Mesendoderm (in vitro differentiated cells): ENCODE measurements around the gene MS4A18.
"Not testable (repeated sequence)": the region's sequence is repeated elsewhere in the genome, so short reads cannot be mapped to it uniquely, and the experiment has no call there.

ENCODE experiments used
- DNase-seq: peaks from one replicate; pipeline ENCODE4 v3.0.0; 2013
- H2AK5ac ChIP-seq: 2 replicates; pipeline ENCODE4 v1.6.1; 2013; ENCODE audit warnings: low read length, inconsistent platforms
- H2BK120ac ChIP-seq: 2 replicates; pipeline ENCODE4 v1.6.1; 2013; ENCODE audit warnings: low read depth, mild to moderate bottlenecking, low read length, moderate library complexity, mixed read lengths
- H2BK15ac ChIP-seq: replicated peaks from 2 replicates; pipeline ENCODE4 v1.6.1; 2013; ENCODE audit warnings: low read depth, mild to moderate bottlenecking, moderate library complexity
- H2BK5ac ChIP-seq: 2 replicates; pipeline ENCODE4 v1.6.1; 2013; ENCODE audit warnings: low read length, inconsistent platforms
- H3K18ac ChIP-seq: 2 replicates; pipeline ENCODE4 v1.6.1; 2013; ENCODE audit warnings: mild to moderate bottlenecking, low read length, mixed read lengths
- H3K23ac ChIP-seq: one replicate; pipeline ENCODE4 v1.6.1; 2013; ENCODE audit warnings: low read length
- H3K27ac ChIP-seq: 2 replicates; pipeline ENCODE4 v1.5.1; 2013; ENCODE audit warnings: low read depth, mild to moderate bottlenecking, inconsistent platforms, low read length, moderate library complexity
- H3K27me3 ChIP-seq: 2 replicates; pipeline ENCODE4 v1.6.1; 2013; ENCODE audit warnings: low read length, control low read depth, mild to moderate bottlenecking, inconsistent platforms; ENCODE audit not compliant: insufficient read depth, poor library complexity
- H3K36me3 ChIP-seq: 2 replicates; pipeline ENCODE4 v1.6.1; 2013; ENCODE audit warnings: low read length, inconsistent platforms; ENCODE audit not compliant: control insufficient read depth, insufficient read depth
- H3K4ac ChIP-seq: one replicate; pipeline ENCODE4 v1.6.1; 2013; ENCODE audit warnings: low read depth, mild to moderate bottlenecking, low read length, moderate library complexity
- H3K4me1 ChIP-seq: 2 replicates; pipeline ENCODE4 v1.6.1; 2013; ENCODE audit warnings: low read depth, low read length, inconsistent platforms; ENCODE audit not compliant: control insufficient read depth
- H3K4me2 ChIP-seq: 2 replicates; pipeline ENCODE4 v1.6.1; 2013; ENCODE audit warnings: low read length
- H3K4me3 ChIP-seq: 2 replicates; pipeline ENCODE4 v1.5.1; 2013; ENCODE audit warnings: mild to moderate bottlenecking, low read length
- H3K56ac ChIP-seq: one replicate; pipeline ENCODE4 v1.6.1; 2013; ENCODE audit warnings: low read length
- H3K79me1 ChIP-seq: 2 replicates; pipeline ENCODE4 v1.6.1; 2013; ENCODE audit warnings: low read length, inconsistent platforms
- H3K79me2 ChIP-seq: 2 replicates; pipeline ENCODE4 v1.6.1; 2013; ENCODE audit warnings: mild to moderate bottlenecking, low read length; ENCODE audit not compliant: control insufficient read depth, insufficient read depth
- H3K9ac ChIP-seq: 2 replicates; pipeline ENCODE4 v1.6.1; 2013; ENCODE audit warnings: low read length, inconsistent platforms
- H4K5ac ChIP-seq: one replicate; pipeline ENCODE4 v1.6.1; 2013; ENCODE audit warnings: low read length
- H4K8ac ChIP-seq: one replicate; pipeline ENCODE4 v1.6.1; 2013; ENCODE audit warnings: low read depth, mild to moderate bottlenecking, control low read depth, low read length, moderate library complexity
- whole genome bisulfite sequencing: extraction: QIAGEN DNeasy Blood & Tissue Kit; methylation state at CpG from one replicate; pipeline ENCODE4 v1.1.7; 2013; ENCODE audit warnings: low lambda C conversion rate, missing lambda C conversion rate; ENCODE audit not compliant: insufficient coverage; ENCODE audit errors: extremely low coverage; 5-methylcytosine and 5-hydroxymethylcytosine counted together

MS4A18 gene

DNA sequence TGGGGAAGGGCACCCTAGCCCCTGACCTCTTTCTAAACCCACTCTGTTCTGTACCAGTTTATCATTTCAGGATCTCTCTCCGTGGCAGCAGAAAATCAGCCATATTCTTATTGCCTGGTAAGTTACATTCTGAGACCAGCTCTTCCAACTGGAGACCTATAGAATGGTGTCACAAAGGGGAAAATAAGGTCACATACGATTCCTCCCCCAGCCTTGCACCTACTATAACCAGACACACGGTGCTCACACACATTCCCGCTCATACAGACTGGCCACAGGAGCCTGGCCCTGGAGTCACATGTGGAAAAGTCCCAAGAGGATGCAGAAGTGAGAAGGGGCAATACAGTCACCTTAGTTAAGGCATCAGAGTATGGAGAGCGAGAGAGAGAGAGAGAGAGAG, 17.6 kb upstream of the MS4A18 start:
- Histone ChIP-seq H3K4me2 (no peak overlapping the region), H2BK120ac (no peak overlapping the region)
- WGBS: no CpG with 5 or more reads among the region's 5 CpGs

DNA sequence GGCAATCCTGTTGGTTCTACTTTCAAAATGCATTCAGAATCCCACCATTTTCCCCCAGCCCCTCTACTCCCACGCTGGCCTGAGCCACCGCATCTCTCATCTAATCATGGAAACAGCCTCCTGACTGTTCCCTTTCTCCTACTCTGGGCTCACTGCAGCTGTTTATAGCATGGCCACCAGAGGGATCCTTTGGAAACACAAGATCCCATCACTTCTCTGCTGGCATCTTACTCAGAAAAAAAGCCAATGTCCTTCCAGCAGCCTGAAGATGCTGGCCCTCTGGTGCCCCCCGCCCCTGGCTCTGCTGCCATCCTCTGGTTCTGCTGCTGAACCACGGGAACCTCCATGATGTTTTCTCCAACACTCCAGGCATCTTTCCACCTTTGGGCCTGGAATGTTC, 14.0 kb upstream of the MS4A18 start:
- Histone ChIP-seq H3K9ac (no peak overlapping the region), H3K56ac (no peak overlapping the region), H2AK5ac (no peak overlapping the region), H3K36me3 (no peaks in the 10 kb centered on the region), H2BK15ac (no peak overlapping the region), H3K4ac (no peak overlapping the region), H2BK120ac (no peak overlapping the region), H3K4me2 (no peak overlapping the region), H3K4me1 (no peaks in the 10 kb centered on the region), H4K8ac (no peak overlapping the region), H2BK5ac (no peak overlapping the region), H4K5ac (no peak overlapping the region), H3K79me1 (no peaks in the 10 kb centered on the region), H3K27ac (no peak overlapping the region), H3K79me2 (no peaks in the 10 kb centered on the region), H3K4me3 (no peak overlapping the region), H3K18ac (no peak overlapping the region), H3K23ac (no peak overlapping the region), H3K27me3 (no peaks in the 10 kb centered on the region)
- DNase-seq: peak; percentile 79
- no CpG with 5 or more reads among the region's 4 CpGs for WGBS

More for the DNA sequence above, 17.6 kb upstream of the MS4A18 start:
- H3K9ac ChIP-seq: no peak overlapping the region
- no peak overlapping the region for H2BK5ac ChIP-seq
- H3K56ac ChIP-seq: no peak overlapping the region
- H2BK15ac ChIP-seq: no peak overlapping the region
- no peaks in the 10 kb centered on the region for H3K79me1 ChIP-seq
- no peak overlapping the region for H3K27ac ChIP-seq
- no peak overlapping the region for H3K18ac ChIP-seq
- no peak overlapping the region for H4K8ac ChIP-seq
- no peaks in the 10 kb centered on the region for H3K36me3 ChIP-seq
- DNase-seq: no peak
- no peaks in the 10 kb centered on the region for H3K79me2 ChIP-seq
- H4K5ac ChIP-seq: no peak overlapping the region
- H3K4me1 ChIP-seq: no peaks in the 10 kb centered on the region
- no peak overlapping the region for H2AK5ac ChIP-seq
- H3K23ac ChIP-seq: no peak overlapping the region
- H3K4me3 ChIP-seq: no peak overlapping the region
- H3K27me3 ChIP-seq: no peaks in the 10 kb centered on the region
- no peak overlapping the region for H3K4ac ChIP-seq

DNA sequence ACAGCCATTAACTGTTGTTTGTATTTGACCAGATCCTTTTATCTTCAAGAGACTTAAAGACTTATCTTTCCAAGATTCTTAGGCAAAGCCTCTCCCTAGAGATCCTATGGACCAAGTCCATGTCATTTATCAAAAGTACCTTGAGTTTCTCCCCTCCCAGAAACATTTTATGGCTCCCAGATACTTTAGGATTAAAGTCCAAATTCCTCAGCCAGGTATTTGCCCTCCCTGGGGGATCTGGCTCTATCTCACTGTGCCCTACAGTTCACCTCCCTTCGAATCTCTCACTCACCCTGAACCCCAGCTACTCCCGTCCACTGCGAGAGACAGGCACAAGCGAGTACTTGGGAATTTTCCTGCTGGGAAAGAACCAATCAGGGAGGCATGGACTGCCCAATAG, 13.2 kb upstream of the MS4A18 start:
- H3K4me2 ChIP-seq: no peak overlapping the region
- no peak overlapping the region for H3K4ac ChIP-seq
- H4K8ac ChIP-seq: no peak overlapping the region
- no peak overlapping the region for H3K4me3 ChIP-seq
- no peak overlapping the region for H2AK5ac ChIP-seq
- H3K36me3 ChIP-seq: no peaks in the 10 kb centered on the region
- H3K56ac ChIP-seq: no peak overlapping the region
- no peaks in the 10 kb centered on the region for H3K4me1 ChIP-seq
- no peak overlapping the region for H3K27ac ChIP-seq
- H2BK5ac ChIP-seq: no peak overlapping the region
- no peaks in the 10 kb centered on the region for H3K79me1 ChIP-seq
- no peak overlapping the region for H2BK120ac ChIP-seq
- no peak overlapping the region for H3K9ac ChIP-seq
- no peak overlapping the region for H3K23ac ChIP-seq
- no peak overlapping the region for H4K5ac ChIP-seq
- no CpG with 5 or more reads among the region's 4 CpGs for WGBS
- no peaks in the 10 kb centered on the region for H3K27me3 ChIP-seq
- H3K18ac ChIP-seq: no peak overlapping the region
- no peak overlapping the region for H2BK15ac ChIP-seq
- DNase-seq: no peak
- no peaks in the 10 kb centered on the region for H3K79me2 ChIP-seq

- H3K4me1 ChIP-seq, H3K9ac ChIP-seq, H3K36me3 ChIP-seq, H3K56ac ChIP-seq, H4K5ac ChIP-seq, H3K27ac ChIP-seq, H3K18ac ChIP-seq, H3K4ac ChIP-seq, H2AK5ac ChIP-seq, H3K79me2 ChIP-seq, H2BK15ac ChIP-seq, H4K8ac ChIP-seq, H3K79me1 ChIP-seq, H3K23ac ChIP-seq, H3K27me3 ChIP-seq, H3K4me3 ChIP-seq, H2BK5ac ChIP-seq, DNase-seq, H2BK120ac ChIP-seq, H3K4me2 ChIP-seq: not testable (repeated sequence)
- WGBS: no CpG with 5 or more reads among the region's 6 CpGs
Measured at GRCh38 chr11:60713423-60713822, 11.1 kb upstream of the MS4A18 start.

DNA sequence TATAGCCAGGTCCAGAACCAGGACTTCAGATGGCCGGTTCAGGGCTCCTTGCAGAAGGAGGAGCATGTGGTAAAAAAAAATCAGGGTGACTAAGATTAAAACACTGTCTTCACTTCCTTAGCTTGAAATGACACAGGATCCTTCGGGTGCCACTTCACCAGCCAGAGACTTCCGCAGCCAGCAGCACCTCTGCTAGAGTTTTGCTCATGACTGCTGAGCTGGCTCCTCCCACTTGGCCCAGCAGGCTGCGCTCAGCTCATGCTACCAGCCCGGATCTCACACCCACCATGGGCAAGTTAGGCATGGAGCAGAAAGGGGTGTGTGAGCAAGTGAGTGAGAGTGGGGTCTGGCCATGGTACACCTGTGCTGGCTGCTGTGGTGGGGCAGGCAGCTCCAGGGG, 6.6 kb upstream of the MS4A18 start:
- Histone ChIP-seq H3K79me2 (no peaks in the 10 kb centered on the region), H3K9ac (no peak overlapping the region), H3K36me3 (no peaks in the 10 kb centered on the region), H3K23ac (no peak overlapping the region), H3K27ac (no peak overlapping the region), H2BK15ac (no peak overlapping the region), H2BK5ac (no peak overlapping the region), H4K8ac (no peak overlapping the region), H3K4me3 (no peak overlapping the region), H3K4me1 (no peaks in the 10 kb centered on the region), H2AK5ac (no peak overlapping the region), H3K56ac (no peak overlapping the region), H3K4ac (no peak overlapping the region), H2BK120ac (no peak overlapping the region), H3K79me1 (no peaks in the 10 kb centered on the region), H4K5ac (no peak overlapping the region), H3K18ac (no peak overlapping the region), H3K27me3 (no peaks in the 10 kb centered on the region), H3K4me2 (no peak overlapping the region)
- no CpG with 5 or more reads among the region's 5 CpGs for WGBS
- no peak for DNase-seq

- Histone ChIP-seq H3K23ac (no peak overlapping the region), H3K4ac (no peak overlapping the region), H3K9ac (no peak overlapping the region), H3K27ac (no peak overlapping the region), H4K8ac (no peak overlapping the region), H2BK15ac (no peak overlapping the region), H3K4me1 (no peaks in the 10 kb centered on the region), H2BK5ac (no peak overlapping the region), H3K18ac (no peak overlapping the region), H3K4me3 (no peak overlapping the region), H3K36me3 (no peaks in the 10 kb centered on the region), H3K56ac (no peak overlapping the region), H3K4me2 (no peak overlapping the region), H3K79me1 (no peaks in the 10 kb centered on the region), H3K27me3 (no peaks in the 10 kb centered on the region), H3K79me2 (no peaks in the 10 kb centered on the region), H2AK5ac (no peak overlapping the region), H4K5ac (no peak overlapping the region), H2BK120ac (no peak overlapping the region)
- WGBS: no CpG with 5 or more reads among the region's 10 CpGs
- DNase-seq: no peak
Measured at GRCh38 chr11:60718524-60719316, 5.8 kb upstream of the MS4A18 start.
